DMS 273 (cell line): ENCODE results near the gene BBX.

Experiments used
- DNase-seq: peaks from one replicate; lab custom pipeline; 2025; ENCODE audit not compliant: unreplicated experiment; lab: John Stamatoyannopoulos, UW

The BBX gene

DNA sequence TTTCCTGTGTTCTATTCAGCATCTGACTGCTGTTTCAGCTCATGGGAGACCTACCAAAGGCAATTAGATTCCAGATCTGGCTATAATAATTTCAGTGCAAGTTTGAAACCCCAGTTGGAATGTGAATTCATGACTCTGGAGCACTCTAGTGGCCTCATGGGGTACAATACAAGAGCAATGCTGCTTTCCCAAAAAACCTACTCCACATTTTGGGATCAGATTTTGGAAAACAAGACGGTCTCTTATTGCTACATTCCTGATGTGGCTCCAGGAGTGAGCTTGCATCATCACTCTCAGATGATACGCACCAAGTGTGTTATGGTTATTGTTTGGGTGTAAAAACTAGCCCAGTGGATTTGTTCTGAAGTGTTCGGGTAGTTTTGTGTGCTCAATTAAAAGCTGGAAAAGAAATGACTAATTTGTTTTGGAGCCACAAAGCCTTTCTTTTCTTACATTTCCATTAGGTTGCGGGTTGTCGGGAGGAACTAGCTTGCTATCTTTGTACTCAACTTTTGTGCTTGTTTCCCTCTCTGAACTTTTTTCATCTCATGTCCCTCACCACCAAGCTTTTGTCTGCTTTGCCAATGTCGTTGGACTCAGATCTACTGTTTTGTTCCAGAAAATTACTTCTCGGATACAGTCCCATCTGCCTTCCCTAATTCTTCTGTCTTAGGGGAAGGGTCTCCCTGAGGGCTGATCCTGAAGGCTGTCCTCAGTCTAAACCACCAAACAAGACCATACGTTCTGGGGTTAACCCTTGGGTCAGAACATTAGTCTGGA, 272.1 kb downstream of the BBX start:
- DNase-seq: peak; percentile 64

DNA sequence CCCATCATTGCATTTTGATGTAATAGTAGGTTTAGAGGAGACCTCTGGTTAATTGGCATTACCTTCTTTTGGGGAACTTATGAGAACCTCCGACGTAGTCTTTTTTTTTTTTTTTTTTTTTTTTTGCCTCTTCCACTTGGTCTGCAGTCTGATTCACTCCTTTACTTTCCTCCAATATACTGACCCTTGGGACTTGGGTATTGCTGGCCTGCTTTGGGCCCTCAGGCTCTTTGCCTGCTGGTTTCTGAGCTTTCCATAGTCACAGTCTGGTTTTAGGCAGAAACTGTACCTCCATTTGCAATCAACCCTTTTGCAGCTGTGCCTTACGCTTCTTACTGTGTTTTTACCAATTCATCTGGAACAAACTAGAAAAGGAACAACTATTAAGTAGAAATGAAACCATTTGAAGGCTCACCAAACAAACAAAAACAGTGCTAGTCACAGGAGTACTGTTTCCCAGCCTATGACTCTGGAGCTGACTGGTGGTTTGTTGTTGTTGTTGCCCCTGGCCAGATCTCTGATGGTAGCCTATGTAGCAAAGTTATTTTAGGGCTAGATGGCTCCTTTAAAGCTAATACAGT, 272.8 kb downstream of the BBX start:
- no peak for DNase-seq

DNA sequence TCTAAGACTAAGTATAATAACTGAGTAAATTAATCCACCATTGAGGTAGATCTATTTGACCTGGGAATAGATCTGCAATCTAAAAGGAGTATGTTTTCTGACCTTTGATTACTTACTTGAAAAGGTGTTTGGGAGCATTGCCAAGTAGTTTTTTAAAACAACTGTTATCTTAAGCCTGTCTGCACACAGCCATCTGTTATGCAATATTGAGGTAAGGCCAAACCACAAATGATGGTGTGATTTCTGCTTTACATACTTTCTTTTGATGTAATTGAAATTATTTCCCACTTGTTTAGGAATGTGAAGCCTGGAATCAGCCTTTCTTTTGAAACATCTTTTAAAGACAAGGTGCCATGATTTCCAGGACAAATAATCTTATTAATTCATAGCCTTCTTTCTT, 274.0 kb downstream of the BBX start:
- peak; percentile 93 for DNase-seq

DNA sequence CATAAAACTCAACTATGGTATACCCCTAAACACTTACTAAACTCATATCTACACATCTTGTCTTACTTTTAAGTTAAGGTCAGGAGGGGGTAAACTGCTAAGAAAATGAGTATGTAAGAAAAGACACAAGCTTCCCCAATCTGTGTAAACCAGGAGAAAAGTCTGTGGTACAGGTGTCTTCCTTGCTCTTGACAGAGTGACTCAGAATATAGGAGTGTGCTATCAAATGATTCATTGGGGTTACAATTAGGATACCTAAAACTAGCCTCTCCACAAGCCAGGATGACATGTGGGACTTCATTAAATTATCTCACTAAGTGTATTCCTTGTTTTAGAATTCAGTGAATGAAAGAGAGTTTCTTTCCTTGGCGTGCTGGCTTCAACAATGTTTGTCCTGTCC, 274.8 kb downstream of the BBX start:
- DNase-seq: no peak

DNA sequence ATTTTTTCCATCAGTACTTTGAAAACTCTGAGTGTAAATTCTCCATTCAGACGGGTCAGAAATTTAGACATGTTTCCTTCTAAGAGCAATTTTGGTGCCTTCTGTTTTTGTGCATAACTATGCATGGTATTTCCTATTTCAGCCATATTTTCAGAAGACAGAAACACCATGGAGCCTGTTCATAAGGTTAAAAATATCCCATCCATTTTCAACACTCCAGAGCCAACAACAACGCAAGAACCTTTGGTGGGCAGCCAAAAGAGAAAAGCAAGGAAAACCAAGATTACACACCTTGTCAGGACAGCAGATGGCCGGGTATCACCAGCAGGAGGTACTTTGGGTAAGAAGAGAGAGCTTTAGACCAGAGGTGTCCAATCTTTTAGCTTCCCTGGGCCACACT, 275.6 kb downstream of the BBX start:
- DNase-seq: no peak

DNA sequence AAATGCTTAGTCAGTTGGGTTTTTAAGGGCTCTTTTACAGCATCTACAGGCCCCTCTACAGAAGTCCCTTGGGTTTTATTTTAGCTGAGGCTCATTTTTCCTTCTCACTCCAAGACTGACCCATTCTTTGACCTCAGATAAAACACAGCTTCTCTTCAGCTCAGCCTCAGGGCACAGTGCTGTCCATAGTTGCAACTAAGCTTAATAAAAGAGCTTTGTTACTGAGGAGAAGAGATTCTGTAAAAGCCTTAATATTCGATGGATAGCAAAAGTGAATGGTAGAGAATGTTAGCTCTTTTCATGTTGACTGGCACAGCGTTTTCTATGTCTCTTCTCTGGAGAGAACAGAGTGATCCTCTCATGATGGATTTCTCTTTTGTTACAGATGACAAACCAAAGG, 277.9 kb downstream of the BBX start:
- DNase-seq: no peak

DNA sequence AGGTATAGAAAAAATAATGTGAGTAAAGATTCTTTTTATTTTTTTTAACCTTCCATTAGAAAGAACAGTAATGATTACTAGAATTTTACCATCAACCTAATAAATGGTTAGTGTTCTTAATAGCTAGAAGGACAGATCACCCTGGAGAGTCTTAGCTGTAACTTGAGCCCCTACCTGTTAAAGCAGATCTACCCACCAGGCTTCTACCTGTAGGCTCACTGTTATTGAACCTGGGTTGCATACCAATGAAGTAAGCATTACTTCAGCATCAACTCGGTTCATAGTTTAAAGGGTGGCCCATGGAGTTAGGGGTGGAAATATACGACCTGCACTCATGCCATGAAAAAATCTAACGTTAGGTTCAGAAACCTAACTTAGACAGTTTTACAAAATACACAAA, 280.4 kb downstream of the BBX start:
- no peak for DNase-seq

DNA sequence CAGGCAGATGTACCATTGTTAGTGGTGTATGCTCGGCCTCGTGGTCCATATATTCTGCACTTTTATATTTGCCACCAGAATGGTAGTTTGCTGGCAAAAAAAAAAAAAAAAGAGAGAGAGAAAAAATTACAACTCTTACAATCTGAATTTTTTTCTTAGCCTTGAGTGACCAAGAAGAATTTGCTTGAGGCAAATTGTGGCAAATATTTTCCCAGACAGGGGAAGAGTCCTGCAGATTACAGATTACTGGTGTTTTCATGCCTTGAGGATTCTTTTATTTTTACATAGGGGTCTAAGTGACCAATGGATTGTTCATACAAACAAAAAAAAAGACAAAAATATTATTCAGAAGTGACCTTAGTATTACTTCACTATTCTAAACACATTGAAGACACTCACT, 283.3 kb downstream of the BBX start:
- no peak for DNase-seq

DNA sequence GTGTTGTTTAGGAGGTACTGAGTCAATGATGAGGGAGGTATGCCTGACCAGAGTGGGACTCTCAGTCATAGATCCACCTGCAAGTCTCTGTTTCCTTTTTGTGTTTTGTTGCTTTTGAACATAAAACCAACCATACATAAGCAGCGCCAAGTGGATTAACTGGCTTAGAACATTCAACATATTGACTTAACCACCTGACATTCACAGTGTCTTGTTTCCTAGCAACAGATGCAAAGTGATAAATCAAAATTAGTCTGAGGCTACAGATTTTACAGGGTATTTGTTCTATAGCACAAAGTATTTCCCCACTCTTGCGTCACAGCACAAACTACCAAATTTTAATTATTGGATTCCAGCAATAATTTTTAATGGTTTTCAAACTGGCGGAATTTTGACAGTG, 283.8 kb downstream of the BBX start:
- DNase-seq: no peak

DNA sequence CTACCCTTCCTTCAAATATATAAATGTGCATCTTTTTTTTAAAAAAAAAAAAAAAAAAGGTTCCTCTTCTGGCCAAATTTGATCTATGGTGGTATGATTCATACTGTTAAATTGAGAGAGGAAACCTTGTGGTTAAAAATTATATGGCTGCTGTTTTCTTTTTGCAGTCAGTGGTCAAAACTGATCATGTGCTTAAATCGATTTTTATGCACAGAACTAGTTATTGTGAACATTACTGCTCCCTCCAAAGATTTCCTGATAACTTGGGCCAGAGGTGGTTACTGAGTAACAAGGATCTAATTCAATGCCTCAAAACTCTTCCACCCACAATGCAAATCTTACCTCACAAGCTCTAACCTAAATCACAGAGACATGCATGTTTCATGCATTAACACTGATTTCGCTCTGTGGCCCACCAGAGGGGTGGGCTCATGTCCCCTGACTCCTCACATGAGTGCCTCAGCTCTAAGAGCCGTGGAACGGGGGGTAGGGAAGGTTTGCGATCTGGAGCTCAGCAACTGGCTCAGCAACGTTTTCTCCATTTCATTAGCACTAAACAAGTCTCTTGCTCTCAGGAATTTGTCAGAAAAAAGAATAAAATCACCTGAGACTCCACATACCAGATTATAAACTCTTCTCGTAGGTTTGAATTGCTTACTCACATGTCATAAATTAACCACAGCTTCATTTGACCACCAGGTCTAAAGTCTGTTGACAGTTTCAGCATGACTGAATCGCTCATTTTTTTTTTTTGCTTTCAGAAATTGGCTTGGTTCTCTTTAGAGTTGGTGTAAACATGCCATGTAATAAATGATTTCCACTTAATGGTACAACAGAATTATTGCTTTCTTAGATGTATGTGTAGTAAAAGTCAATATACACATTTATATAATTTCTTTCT, 287.7 kb downstream of the BBX start:
- DNase-seq: no peak

DNA sequence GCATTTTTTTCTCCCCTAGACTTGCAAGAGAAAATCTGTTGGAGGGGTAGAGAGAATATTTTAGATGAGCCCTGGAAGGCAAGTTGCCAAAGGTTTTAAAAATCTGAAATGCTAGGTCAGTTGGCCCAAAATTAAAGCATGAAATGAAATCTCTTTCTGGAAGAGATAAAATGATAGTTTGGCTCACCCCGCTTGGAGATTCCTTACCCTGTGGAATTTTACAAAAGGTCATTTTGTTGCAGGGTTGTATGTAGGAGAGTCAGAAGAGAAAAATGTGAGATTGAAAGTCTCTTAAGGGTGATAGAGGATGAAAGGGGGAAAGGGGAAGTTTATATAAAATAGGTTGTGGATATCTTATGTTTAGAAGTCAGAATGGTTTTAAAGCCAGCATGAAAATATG, 290.3 kb downstream of the BBX start:
- DNase-seq: no peak

DNA sequence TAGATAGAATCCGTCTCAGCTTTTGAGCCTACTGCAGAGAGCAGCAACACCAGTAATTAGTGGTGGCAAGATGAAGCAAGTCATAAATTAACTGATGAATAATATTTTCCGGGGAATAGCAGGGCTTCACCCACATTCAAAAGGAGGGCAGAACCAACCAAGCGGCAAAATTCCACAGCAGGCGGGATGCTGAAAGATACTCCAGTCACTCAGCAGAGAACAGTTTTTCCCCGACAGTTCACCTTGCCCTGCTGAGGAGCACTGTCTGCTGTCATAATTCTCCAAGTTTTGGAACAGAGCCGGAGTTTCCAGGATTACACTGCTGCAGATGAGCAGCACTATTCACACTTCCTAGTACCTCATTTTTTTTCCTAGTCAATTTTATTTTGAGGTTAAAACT, 293.3 kb downstream of the BBX start:
- DNase-seq: no peak

DNA sequence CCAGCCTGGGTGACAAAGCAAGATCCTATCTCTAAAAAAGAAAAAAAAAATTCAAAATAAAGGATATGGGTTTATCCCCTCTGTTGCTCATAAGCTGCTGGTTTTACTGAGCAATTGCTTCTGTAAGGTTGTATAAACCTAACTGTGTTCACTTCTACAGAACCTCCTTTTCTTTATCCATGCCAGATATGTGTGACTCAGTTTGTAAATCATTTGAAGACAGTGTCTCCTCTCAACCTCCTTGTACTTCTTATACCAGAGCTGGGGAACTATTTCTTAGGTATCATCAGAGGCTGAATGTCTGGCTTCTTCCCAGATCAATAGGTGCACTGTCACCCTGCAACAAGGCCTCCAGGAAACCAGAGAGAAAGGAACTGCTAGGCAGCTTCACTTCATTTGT, 294.3 kb downstream of the BBX start:
- DNase-seq: no peak

DNA sequence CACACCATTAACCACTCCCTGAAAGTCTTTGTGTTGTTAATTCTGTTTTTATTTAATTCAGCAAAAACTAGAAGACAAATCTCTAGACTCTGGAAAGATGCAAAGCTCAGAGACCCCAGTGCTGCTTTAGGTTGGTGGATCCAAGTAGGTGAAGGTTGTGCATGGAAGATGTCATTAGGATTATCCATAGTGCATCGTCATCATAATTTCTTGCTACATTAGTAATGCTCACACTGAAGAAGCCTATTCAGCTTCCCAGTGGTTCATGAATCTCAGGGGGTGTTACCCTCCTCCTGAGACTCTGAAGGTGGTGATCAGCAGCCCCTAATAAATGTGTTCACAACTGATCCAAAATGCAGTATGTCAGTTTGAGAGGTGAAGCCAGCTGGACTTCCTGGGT, 295.3 kb downstream of the BBX start:
- DNase-seq: no peak

DNA sequence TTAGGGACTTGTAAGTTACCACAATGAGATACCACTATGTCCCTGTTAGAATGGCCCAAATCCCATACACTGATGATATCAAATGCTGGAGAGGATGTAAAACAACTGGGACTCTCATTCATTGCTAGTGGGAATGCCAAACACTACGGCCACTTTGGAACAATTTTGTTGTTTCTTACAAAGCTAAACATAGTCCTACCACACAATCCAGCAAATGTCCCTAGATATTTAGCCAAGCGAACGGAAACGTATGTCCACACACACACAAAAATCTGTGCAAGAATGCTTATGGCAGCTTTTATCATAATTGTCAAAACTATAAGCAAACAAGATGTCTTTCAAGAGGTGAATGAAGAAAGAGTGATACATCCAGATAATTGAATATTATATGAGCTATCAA, 296.9 kb downstream of the BBX start:
- DNase-seq: no peak

DNA sequence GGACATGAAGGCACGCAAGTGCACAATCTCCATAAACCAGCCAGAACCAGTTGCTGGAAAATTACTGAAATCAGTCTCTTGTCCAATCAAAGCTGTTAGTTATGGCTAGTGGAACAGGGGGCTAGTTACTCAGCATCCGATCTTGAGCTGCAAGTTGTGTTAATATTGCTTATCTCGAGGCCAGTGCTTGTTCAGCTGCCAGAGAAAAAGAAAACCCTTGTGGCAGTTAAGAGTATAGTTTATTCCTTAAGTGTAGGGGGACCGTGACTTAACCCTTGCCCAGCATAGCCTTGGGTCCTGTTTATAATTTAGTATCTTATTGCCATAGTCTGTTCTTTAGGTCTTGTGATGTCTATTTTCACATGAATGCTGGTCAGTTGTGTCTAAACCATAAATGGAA, 299.5 kb downstream of the BBX start:
- peak; percentile 42 for DNase-seq

DNA sequence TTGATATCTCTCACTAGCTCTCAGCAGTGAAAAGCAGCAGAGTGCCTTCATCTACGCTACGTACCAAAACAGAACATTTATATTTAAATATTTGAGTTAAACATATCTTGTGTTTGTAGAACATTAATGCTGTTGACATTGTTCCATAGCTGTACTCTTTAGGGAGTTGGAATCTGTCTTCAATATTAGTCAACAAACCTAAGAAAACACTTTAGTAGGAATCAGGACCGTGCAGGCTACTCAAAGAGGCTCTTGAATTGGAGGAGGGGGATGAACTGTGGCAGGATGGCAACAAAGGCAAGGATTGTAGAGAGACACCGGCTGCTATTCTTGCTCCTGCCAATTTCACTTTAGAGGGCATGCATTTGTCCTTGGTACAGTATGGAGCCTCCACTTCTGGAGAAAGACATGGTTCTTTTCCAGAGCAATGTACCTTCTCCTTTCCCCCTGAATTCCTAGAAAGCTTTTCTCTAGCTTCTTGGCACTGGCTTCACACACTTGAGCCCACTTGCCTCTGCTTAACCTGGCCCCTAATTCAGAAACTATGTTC, 302.1 kb downstream of the BBX start:
- no peak for DNase-seq

DNA sequence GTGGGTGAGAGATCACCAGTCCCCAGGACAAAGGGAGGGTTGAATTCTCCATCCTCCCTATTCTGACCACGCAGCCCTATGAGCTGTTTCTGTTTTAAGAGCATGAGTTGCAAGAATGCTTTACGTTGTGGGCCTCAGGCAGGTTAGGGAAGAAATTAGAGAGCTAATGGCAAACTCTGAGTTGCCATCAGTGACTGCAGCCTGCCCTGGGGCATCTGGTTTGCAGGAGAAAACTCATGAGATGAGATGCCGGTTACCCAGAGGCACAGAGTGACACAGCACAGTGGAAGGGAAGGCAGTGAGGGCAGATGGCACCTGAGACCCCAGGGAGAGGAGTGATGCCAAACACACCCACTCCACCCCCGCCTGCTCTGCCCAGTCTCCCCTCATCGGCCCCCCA, 302.8 kb downstream of the BBX start:
- DNase-seq: peak; percentile 20

DNA sequence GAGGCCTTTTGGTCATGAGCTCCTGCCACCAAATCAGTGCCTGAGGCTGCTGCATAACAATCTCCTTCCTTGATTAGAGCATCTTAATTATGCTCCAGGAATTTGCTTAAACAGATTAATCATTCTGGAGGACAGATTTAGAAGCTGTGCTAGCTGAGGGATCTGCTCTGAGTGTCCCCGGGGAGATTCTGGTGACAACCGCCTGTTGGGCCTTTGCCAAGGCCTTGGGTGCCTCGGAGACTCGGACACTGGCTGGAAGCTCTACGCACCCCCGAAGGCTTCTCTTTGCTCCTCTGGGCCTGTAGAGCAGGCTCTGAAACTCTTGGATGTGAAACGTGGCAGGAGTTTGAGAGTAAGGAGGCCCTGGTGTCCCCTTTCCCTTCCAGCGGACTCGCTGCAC, 304.0 kb downstream of the BBX start:
- DNase-seq: no peak

DNA sequence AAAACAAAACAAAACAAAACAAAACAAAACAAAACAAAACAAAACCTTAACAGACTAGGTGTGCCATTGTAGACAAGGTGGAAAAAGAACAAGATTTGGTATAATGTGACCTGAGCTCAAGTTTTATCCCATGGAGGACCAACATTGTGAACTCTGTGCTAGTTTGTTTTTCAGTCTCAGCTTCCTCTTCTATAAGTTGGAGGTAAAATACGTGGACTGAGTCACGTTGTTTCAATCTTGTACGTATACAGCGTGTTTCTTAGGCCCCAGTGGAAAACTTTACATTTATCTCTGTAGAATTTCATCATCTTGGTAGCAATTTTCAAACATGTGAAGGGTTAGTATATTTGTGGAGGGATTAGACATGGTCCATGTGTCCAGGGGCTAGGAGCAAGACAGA, 306.4 kb downstream of the BBX start:
- no peak for DNase-seq

DNA sequence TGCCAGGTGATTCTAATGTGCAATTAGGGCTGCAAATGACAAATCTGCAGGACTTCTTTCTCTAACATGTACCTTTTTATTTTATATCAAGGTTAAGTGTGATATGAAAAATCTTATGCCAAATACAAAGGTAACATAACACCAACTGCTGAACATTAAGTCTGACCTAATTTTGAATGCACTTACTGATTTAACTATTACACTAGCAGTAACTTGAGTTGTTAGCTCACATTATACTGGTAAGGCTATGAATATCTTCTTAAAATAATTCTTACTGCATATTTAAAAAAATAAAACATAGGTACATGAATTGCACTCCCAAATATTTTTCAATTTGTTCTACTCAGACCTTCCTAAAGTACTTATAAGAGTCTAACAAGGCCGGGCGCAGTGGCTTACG, 308.8 kb downstream of the BBX start:
- no peak for DNase-seq

DNA sequence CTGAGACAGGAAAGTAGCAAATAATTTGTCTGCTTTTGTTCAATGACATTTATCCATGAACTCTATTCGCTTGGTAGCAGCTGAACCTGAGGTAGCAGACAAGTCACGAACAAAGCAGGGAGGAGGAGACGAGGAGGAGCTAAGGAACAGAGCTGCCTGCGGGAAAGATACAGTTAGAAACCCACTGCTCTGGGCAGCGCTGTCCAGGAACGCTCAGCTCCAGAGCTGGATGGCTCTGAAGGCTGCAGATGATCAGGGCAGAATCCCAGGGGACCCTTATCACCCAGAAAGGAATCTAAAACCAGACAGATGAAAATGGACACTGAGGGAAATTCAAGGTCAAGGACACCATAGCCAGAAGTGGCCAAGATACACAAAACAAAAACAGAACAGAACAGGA, 310.3 kb downstream of the BBX start:
- no peak for DNase-seq
